Upper lobe of right lung (tissue), 1 donor: ENCODE data around the gene ETNK2. TPM values are rescaled to one million over a fixed set of nuclear protein-coding genes. Genes with fewer than 3 reads are reported as not detected.
"Not testable (repeated sequence)": the region's sequence is repeated elsewhere in the genome, so short reads cannot be mapped to it uniquely, and the experiment has no call there.

Experiments
- ATAC-seq: fragments of 200-7000 bp; cut with Tn5 transposase; one replicate; pipeline ENCODE4 v1.9.1; 2020; ENCODE audit warnings: mild to moderate bottlenecking, moderate library complexity
- DNase-seq: peaks from one replicate; pipeline ENCODE4 v3.0.0-alpha.2; 2020
- H3K27ac ChIP-seq: fragments of 200-600 bp; one replicate; pipeline ENCODE4 v1.8.0; 2022
- H3K27me3 ChIP-seq: fragments of 200-600 bp; one replicate; pipeline ENCODE4 v1.8.0; 2022; ENCODE audit warnings: mild to moderate bottlenecking
- H3K36me3 ChIP-seq: fragments of 200-600 bp; one replicate; pipeline ENCODE4 v1.8.0; 2022
- H3K4me1 ChIP-seq: fragments of 200-600 bp; one replicate; pipeline ENCODE4 v1.8.0; 2022
- H3K4me3 ChIP-seq: fragments of 200-600 bp; one replicate; pipeline ENCODE4 v1.8.0; 2022; ENCODE audit warnings: mild to moderate bottlenecking
- H3K9me3 ChIP-seq: fragments of 200-600 bp; one replicate; pipeline ENCODE4 v1.8.0; 2022
- CTCF ChIP-seq: fragments of 200-600 bp; IDR thresholded peaks from one replicate; pipeline ENCODE4 v1.8.0; 2022; ENCODE audit warnings: antibody characterized with exemption
- intact Hi-C: fragments of 100-400 bp; cut with DNase I; formaldehyde crosslinking; loops from one replicate; pipeline ENCODE4 v1.11.0; 2022
- total RNA-seq: library from RNA; stranded (reverse); fragmentation: NEBNext Ultra II Directional; extraction: Animal tissue kit (Norgen Biotek cat#: 25700); gene quantifications from one replicate; pipeline ENCODE4 v1.2.1, GENCODE V29; 2021
- donor health status: DM: no; HTN: yes; CAD: no; lungs with severe emphysema.

Gene ETNK2
- total RNA-seq, 1 donor from 2014 or later, result 3.6 TPM

- Histone ChIP-seq H3K36me3 (no peaks in the 10 kb centered on the region), H3K4me1 (peaks cover 62% of the 10 kb centered on the region), H3K4me3 (no peak overlapping the region), H3K27ac (peak overlapping the region; percentile 83), H3K9me3 (no peaks in the 10 kb centered on the region), H3K27me3 (no peaks in the 10 kb centered on the region)
- DNase-seq (no peak), ATAC-seq (no peak)
- intact Hi-C loops, result no loop called here
- no peak for TF ChIP-seq CTCF
These were observed 46.7 kb downstream of the ETNK2 start for GRCh38 chr1:204105131-204105515.

- H3K4me3 ChIP-seq, result no peak overlapping the region
- DNase-seq, result no peak
- H3K27me3 ChIP-seq, result no peaks in the 10 kb centered on the region
- ATAC-seq, result peak; percentile 72
- H3K27ac ChIP-seq, result peak overlapping the region; percentile 83
- no peaks in the 10 kb centered on the region for H3K9me3 ChIP-seq
- intact Hi-C loops, result no loop called here
- H3K36me3 ChIP-seq, result no peaks in the 10 kb centered on the region
- no peak for TF ChIP-seq CTCF
- H3K4me1 ChIP-seq, result peaks cover 63% of the 10 kb centered on the region
These were observed 47.3 kb downstream of the ETNK2 start for GRCh38 chr1:204104331-204105130.

GRCh38 chr1:204103431-204103741, 48.5 kb downstream of the ETNK2 start:
- Histone ChIP-seq H3K27me3 (no peaks in the 10 kb centered on the region), H3K27ac (peak overlapping the region; percentile 83), H3K4me1 (peaks cover 52% of the 10 kb centered on the region), H3K4me3 (no peak overlapping the region), H3K9me3 (no peaks in the 10 kb centered on the region), H3K36me3 (no peaks in the 10 kb centered on the region)
- intact Hi-C loops, result no loop called here
- TF ChIP-seq CTCF, result no peak
- DNase-seq, result no peak
- no peak for ATAC-seq

GRCh38 chr1:204102739-204103430, 49.0 kb downstream of the ETNK2 start:
- no peaks in the 10 kb centered on the region for H3K27me3 ChIP-seq
- H3K27ac ChIP-seq, result peak overlapping the region; percentile 83
- intact Hi-C loops, result no loop called here
- H3K4me1 ChIP-seq, result peaks cover 48% of the 10 kb centered on the region
- no peaks in the 10 kb centered on the region for H3K9me3 ChIP-seq
- no peaks in the 10 kb centered on the region for H3K36me3 ChIP-seq
- H3K4me3 ChIP-seq, result no peak overlapping the region
- TF ChIP-seq CTCF, result no peak
- ATAC-seq (peak; percentile 36), DNase-seq (no peak)

- Histone ChIP-seq H3K9me3 (no peaks in the 10 kb centered on the region), H3K27ac (peak overlapping the region; percentile 83), H3K4me3 (no peak overlapping the region), H3K36me3 (no peaks in the 10 kb centered on the region), H3K27me3 (no peaks in the 10 kb centered on the region), H3K4me1 (peaks cover 48% of the 10 kb centered on the region)
- DNase-seq (no peak), ATAC-seq (peak; percentile 7)
- TF ChIP-seq CTCF, result no peak
- intact Hi-C loops, result no loop called here
These were observed 49.7 kb downstream of the ETNK2 start for GRCh38 chr1:204102029-204102611.

- H3K36me3 ChIP-seq, H3K4me3 ChIP-seq, H3K9me3 ChIP-seq, intact Hi-C loops, DNase-seq, H3K27me3 ChIP-seq, H3K27ac ChIP-seq, ATAC-seq: not testable (repeated sequence)
- H3K4me1 ChIP-seq, result peaks cover 44% of the 10 kb centered on the region
These were observed 52.1 kb downstream of the ETNK2 start for GRCh38 chr1:204099754-204100153.
